ENCODE measurements around the gene ARHGAP25.

The ARHGAP25 gene

DNA sequence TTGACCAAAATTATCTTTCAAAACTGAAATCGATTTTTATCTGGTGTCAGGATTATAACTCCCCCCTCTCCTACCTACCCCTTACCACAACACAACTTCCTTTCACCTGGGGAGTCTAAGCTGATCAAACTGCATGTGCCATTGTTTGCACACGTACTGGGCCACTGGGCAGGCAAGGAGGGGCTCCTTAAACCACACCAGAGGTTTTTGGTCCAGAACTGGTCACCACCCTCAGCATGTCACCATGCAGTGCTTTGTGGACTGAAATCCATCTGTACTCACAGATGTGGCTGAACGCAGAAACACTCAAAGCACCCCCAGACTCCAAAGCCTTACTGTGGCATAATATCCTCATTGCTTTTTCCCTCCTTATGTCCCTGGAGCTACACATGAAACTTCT lies 13.9 kb upstream of the ARHGAP25 start:
- no peak for DNase-seq

DNA sequence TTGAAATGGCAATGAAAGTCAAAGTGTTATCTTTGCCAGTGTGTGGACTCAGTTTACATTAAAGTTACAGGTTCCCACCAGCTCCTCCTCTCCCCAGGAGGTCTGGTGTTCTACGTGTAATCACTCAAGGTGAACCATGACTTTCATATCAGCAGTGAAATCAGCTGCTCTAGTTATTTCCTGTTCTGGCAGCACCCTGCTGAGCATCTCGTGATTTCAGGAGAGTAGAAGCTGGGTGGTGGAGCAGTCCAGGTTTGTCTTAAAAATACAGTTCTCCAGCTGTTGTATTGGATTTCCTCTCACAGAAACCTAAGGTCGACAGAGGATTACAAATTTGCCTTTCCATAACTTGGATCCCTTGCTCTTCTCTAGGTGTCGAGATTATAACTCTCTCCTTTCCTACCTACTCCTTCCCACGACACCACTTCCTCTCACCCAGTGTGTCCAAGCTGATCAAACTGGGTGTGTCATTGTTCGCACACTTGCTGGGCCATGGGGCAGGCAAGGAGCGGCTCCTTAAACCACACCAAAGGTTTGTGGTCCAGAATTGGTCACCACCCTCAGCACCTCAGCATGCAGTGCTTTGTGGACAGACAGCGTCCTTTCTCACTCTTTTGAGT lies 13.0 kb upstream of the ARHGAP25 start:
- no peak for DNase-seq

GRCh38 chr2:68722712-68723111 lies 11.9 kb upstream of the ARHGAP25 start:
- no peak for DNase-seq

- no peak for DNase-seq
Measured at GRCh38 chr2:68723181-68723580, 11.4 kb upstream of the ARHGAP25 start.

- DNase-seq, result no peak
Measured at GRCh38 chr2:68726100-68726499, 8.5 kb upstream of the ARHGAP25 start.

GRCh38 chr2:68726608-68727367 lies 7.8 kb upstream of the ARHGAP25 start:
- peak; percentile 11 for DNase-seq

- no peak for DNase-seq
Measured at GRCh38 chr2:68727683-68728375, 6.8 kb upstream of the ARHGAP25 start.

GRCh38 chr2:68730828-68731227 lies 3.8 kb upstream of the ARHGAP25 start:
- no peak for DNase-seq

DNA sequence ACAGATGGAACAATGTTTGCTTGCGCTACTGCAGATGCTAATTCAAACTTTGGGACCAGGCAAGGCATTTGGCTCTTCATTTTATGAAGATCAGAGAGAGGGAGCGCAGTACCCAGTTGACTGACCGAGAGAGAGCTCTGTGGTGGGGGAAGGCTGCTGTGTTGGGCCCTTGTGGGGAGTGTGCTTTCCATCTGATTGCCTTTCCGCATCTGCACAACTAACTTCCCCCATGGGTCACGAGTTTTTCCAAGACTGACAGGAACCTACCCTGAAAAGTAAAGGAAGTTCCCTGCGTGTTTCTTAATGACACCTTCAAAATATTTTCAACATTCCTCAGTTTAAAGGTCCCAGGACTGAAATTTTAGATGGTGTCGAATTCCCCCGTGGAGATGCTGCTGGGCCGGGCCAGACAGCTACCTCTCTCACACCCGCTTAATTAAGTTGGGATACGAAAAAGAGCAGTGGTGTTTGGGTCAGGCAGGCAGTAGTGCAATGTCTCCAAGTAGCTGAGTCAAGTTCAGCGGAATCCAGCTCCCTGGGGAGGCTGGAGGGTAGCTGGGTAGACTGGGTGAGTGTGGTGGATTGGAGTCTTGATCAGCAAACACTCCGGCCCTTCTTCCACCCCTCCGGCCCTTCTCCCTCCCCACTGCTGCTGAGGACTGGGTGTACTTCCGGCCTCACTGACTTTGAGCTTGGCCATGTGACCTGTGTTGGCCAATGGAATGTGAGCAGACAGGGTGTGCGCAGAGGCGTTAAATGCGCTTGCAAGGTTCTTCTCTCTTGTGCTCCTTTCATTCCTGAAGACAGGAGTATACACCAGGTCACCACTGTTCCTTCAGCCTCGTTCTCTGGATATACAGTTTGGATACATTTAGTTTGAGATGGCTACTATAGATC lies 2.3 kb upstream of the ARHGAP25 start:
- no peak for DNase-seq

DNA sequence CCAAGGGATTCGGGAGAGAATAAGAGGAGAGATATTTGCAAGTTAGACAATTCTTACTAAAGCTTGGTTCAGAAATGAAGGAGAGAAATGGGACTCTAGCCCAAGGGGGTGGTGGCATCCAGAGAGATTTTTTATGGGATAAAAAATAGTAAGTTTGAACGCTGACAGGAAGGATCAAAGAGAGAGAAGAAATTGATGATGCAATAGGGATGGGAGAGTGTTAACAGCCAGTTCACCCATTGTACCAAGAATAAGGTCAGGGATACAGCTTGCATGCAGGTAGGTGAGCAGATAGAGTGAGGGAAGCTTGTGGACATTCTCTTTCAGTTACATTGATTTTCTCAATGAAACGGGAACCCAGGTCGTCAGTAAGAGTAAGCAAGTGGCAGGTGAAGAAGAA lies 1.2 kb upstream of the ARHGAP25 start:
- DNase-seq, result no peak

- no peak for DNase-seq
Measured at GRCh38 chr2:68734176-68734575, 435 bp upstream of the ARHGAP25 start.

GRCh38 chr2:68736086-68736485 lies 1.5 kb downstream of the ARHGAP25 start:
- no peak for DNase-seq

GRCh38 chr2:68737711-68738110 lies 3.1 kb downstream of the ARHGAP25 start:
- DNase-seq, result no peak

- DNase-seq, result no peak
Measured at GRCh38 chr2:68738906-68739594, 4.4 kb downstream of the ARHGAP25 start.

DNA sequence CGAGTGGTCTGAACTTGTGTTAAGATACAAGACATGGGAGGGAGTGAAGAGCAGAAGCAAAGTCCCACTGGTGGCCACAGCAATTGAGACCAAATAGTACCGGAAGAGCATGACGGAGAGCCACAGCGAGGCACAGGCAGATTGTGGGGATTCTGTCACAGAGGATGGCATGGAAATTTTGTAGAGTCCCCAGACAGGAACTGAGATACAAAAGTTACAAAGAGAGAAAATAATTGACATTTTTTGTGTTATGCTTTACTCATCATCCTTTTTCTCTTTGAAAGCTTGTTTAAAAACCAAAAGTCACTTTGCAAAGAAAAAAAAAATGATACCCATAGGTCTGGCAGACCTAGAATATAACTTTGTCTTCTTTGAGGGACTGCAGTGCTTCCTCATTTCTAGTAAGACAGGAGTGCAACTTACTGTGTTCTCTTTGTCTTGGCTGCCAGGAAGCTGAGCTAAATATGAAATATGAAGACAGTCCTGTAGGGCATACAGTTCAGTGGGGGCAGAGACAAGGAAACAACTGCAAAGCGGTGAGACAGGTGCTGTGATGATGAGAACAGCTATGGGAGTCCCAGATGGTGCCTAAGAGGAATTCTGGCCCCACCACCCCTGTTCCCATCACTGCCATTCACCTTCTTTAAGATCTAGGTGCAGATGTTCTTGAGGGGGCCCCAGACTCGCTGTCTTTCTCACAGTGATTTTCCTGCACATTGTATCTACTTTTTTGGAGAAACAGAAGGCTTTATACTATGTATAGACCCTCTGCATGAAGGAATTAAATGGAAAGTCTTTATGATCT lies 5.2 kb downstream of the ARHGAP25 start:
- no peak for DNase-seq

DNA sequence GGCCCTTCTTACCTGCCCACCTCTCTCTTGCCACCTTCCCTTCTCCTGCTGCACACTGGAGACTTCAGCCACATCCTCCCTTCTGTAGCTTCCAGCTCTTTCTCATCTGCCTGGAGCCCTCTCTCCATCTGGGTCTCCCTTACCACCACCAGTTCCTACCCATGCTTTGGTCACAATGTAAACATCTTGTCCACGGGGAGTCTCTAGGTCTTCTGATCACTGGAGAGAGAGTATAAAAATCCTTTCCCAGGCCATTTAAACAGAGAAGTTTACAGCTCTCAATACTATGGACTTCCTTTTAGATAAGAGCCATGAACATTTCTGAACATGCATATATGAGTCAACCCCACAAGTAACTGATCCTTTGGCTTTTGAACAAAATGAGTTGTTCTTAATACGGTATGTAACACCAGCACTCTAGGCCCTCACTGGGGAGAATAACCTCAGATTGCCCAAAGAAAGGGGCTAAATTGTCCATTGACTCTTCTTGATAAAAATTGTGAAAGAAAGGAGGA lies 5.8 kb downstream of the ARHGAP25 start:
- no peak for DNase-seq

DNA sequence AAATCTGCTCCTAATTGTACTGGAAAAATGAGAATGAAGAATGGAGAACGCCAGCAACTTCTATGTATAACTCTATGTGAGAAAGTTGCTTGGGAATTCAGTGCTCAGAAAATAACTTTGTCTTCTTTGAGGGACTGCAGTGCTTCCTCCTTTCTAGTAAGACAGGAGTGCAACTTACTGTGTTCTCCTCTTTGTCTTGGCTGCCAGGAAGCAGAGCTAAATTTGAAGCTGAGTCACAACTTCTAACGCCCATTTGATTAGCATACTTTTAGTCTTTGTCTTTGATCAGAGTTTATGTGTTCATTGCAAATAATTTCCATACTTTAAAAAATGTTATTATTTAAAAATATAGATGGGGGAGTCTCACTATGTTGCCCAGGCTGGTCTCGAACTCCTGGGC lies 6.6 kb downstream of the ARHGAP25 start:
- DNase-seq, result no peak

- no peak for DNase-seq
Measured at GRCh38 chr2:68741805-68742306, 7.2 kb downstream of the ARHGAP25 start.

DNA sequence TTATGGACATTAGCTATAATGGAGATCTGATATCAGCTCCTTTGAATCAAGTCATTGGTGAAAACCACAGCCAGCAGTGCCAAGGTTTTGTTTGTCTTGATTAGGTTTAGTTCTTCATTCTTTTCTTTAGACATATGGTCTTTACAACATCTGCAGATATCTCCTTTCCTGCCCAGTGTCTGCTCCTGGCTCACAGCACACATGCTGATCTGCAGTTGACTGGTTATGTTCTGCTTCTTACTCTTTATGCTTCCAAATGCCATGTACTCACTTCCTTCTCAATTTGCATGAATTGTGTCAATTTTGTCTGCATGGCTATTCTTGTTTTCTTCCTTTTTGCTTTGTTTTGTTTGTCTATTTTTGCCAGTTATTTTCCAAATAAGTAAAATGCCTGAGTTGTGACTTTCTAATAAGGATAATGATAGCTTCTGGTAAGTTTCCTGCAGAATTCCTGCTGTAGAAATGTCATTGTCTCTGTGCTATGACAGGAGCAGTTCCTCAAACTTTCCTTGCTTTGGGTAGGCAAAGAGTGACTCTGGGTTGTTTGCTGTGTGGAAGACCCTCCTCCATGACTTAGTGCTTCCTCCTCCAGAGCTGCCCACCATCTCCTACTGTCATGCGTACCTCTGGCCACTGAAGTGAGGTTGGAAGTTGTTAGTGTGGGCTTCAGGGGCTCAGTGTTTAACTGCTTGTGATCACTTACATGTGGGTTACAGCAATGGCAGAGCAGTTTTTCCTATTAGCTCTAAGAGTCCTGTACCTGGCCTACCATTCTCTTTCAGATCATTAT lies 8.2 kb downstream of the ARHGAP25 start:
- DNase-seq, result peak; percentile 50

DNA sequence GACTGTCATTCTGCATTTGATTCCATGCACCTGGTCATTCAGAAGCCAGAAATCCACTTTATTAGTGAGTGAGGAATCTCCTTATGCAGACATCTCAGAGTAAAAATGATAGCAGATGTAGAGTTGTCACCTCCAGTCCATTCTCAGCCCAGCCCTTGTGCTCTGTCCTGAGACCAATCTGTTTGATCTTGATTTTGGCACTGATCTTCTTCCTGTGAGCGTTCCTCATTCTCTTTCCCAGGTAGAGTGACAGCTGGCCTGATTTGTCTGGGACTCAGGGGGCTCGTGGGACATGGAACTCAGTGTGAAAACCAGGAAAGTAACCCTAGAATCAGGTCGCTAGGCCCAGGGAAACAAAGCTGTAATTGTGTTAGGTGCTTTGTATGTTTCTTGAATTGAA lies 8.9 kb downstream of the ARHGAP25 start:
- DNase-seq, result no peak
